H9 (cell line): ENCODE data around the gene SETD1A. TPM values are rescaled to one million over a fixed set of nuclear protein-coding genes. Genes with fewer than 3 reads are reported as not detected.

Source experiments
- DNase-seq: peaks from one replicate; pipeline ENCODE4 v3.0.0-alpha.2; 2017
- H2AFZ ChIP-seq: one replicate; pipeline ENCODE4 v1.6.1; 2013; ENCODE audit warnings: mild to moderate bottlenecking, low read length, control low read depth, moderate library complexity
- H2AK5ac ChIP-seq: 2 replicates; pipeline ENCODE4 v1.6.1; 2013; ENCODE audit warnings: low read length, control low read depth, mixed read lengths; ENCODE audit not compliant: insufficient read length
- H2BK120ac ChIP-seq: one replicate; pipeline ENCODE4 v1.6.1; 2013; ENCODE audit warnings: low read depth, mild to moderate bottlenecking, low read length, control low read depth, inconsistent platforms; ENCODE audit not compliant: poor library complexity, severe bottlenecking
- H2BK12ac ChIP-seq: 2 replicates; pipeline ENCODE4 v1.6.1; 2013; ENCODE audit warnings: low read length, control low read depth, mixed read lengths, low read depth; ENCODE audit not compliant: insufficient read length
- H2BK15ac ChIP-seq: 2 replicates; pipeline ENCODE4 v1.6.1; 2013; ENCODE audit warnings: low read depth, low read length, control low read depth
- H2BK20ac ChIP-seq: one replicate; pipeline ENCODE4 v1.6.1; 2013; ENCODE audit warnings: low read depth, mild to moderate bottlenecking, low read length, control low read depth, inconsistent platforms; ENCODE audit not compliant: poor library complexity, severe bottlenecking
- H2BK5ac ChIP-seq: 2 replicates; pipeline ENCODE4 v1.6.1; 2013; ENCODE audit warnings: low read length, control low read depth, mixed read lengths; ENCODE audit not compliant: insufficient read length
- H3K14ac ChIP-seq: 2 replicates; pipeline ENCODE4 v1.6.1; 2013; ENCODE audit warnings: low read length, control low read depth; ENCODE audit not compliant: insufficient read depth
- H3K18ac ChIP-seq: 2 replicates; pipeline ENCODE4 v1.6.1; 2013; ENCODE audit warnings: low read depth, mild to moderate bottlenecking, mixed read lengths, low read length, control low read depth; ENCODE audit not compliant: insufficient read length
- H3K23ac ChIP-seq: 2 replicates; pipeline ENCODE4 v1.6.1; 2013; ENCODE audit warnings: low read length, control low read depth, mixed read lengths, low read depth; ENCODE audit not compliant: insufficient read length
- H3K23me2 ChIP-seq: 2 replicates; pipeline ENCODE4 v1.6.1; 2013; ENCODE audit warnings: low read depth, mild to moderate bottlenecking, mixed read lengths, low read length, control low read depth; ENCODE audit not compliant: insufficient read length, poor library complexity, severe bottlenecking
- H3K27ac ChIP-seq: 2 replicates; pipeline ENCODE4 v1.5.1; 2013; ENCODE audit warnings: low read length, control low read depth, mixed read lengths, low read depth; ENCODE audit not compliant: insufficient read length
- H3K27me3 ChIP-seq: 2 replicates; pipeline ENCODE4 v1.6.1; 2013; ENCODE audit warnings: low read length, control low read depth, inconsistent platforms; ENCODE audit not compliant: insufficient read depth
- H3K4ac ChIP-seq: 2 replicates; pipeline ENCODE4 v1.6.1; 2013; ENCODE audit warnings: low read depth, mild to moderate bottlenecking, control low read depth, inconsistent platforms, low read length, moderate library complexity
- H3K4me1 ChIP-seq: 2 replicates; pipeline ENCODE4 v1.6.1; 2013; ENCODE audit warnings: low read length, control low read depth, inconsistent platforms; ENCODE audit not compliant: insufficient read depth
- H3K4me2 ChIP-seq: 2 replicates; pipeline ENCODE4 v1.6.1; 2013; ENCODE audit warnings: low read length, control low read depth, mixed read lengths; ENCODE audit not compliant: insufficient read length, insufficient read depth
- H3K56ac ChIP-seq: 2 replicates; pipeline ENCODE4 v1.6.1; 2013; ENCODE audit warnings: low read depth, mild to moderate bottlenecking, mixed read lengths, low read length, control low read depth; ENCODE audit not compliant: insufficient read length
- H3K79me1 ChIP-seq: 2 replicates; pipeline ENCODE4 v1.6.1; 2013; ENCODE audit warnings: low read depth, mild to moderate bottlenecking, moderate library complexity, low read length, control low read depth, inconsistent platforms; ENCODE audit not compliant: insufficient read depth, poor library complexity, severe bottlenecking
- H3K79me2 ChIP-seq: 2 replicates; pipeline ENCODE4 v1.6.1; 2013; ENCODE audit warnings: low read length, control low read depth, inconsistent platforms; ENCODE audit not compliant: insufficient read depth
- H3K9ac ChIP-seq: 2 replicates; pipeline ENCODE4 v1.6.1; 2013; ENCODE audit warnings: low read length, control low read depth, mixed read lengths; ENCODE audit not compliant: insufficient read length; ENCODE audit errors: extremely low read depth
- H3K9me3 ChIP-seq: one replicate; pipeline ENCODE4 v1.6.1; 2013; ENCODE audit warnings: low read depth, low read length, inconsistent platforms; ENCODE audit not compliant: control insufficient read depth
- H3T11ph ChIP-seq: one replicate; pipeline ENCODE4 v1.6.1; 2013; ENCODE audit warnings: mild to moderate bottlenecking, low read length, control low read depth, inconsistent platforms
- H4K20me1 ChIP-seq: one replicate; pipeline ENCODE4 v1.6.1; 2013; ENCODE audit not compliant: control insufficient read depth, insufficient read length, insufficient read depth
- H4K5ac ChIP-seq: 2 replicates; pipeline ENCODE4 v1.6.1; 2013; ENCODE audit warnings: low read depth, mild to moderate bottlenecking, mixed read lengths, low read length, control low read depth; ENCODE audit not compliant: insufficient read length
- H4K8ac ChIP-seq: replicated peaks from 2 replicates; pipeline ENCODE4 v1.6.1; 2013; ENCODE audit warnings: low read length, control low read depth, mixed read lengths, low read depth; ENCODE audit not compliant: insufficient read length
- H4K91ac ChIP-seq: 2 replicates; pipeline ENCODE4 v1.6.1; 2013; ENCODE audit warnings: low read depth, mild to moderate bottlenecking, moderate library complexity, mixed read lengths, low read length, control low read depth; ENCODE audit not compliant: insufficient read length
- H3K27ac Mint-ChIP-seq, 3 experiments: 2 replicates in 2 of 3; 3 replicates in 1 of 3; pipeline ENCODE4 v1.8.0; 2020 to 2021; ENCODE audit warnings: mixed read lengths in 3 of 3, mild to moderate bottlenecking in 1 of 3, moderate library complexity in 1 of 3
- H3K27me3 Mint-ChIP-seq: 2 replicates; pipeline ENCODE4 v1.8.0; 2021; ENCODE audit warnings: low read depth, mild to moderate bottlenecking, moderate library complexity, mixed read lengths
- H3K36me3 Mint-ChIP-seq, 3 experiments: 2 replicates in 2 of 3; 3 replicates in 1 of 3; pipeline ENCODE4 v1.8.0; 2020 to 2021; ENCODE audit warnings: low read depth in 3 of 3, mixed read lengths in 3 of 3; ENCODE audit not compliant: insufficient read depth in 1 of 3
- H3K4me1 Mint-ChIP-seq, 2 experiments: 2 replicates each; pipeline ENCODE4 v1.8.0; 2020; ENCODE audit warnings: mixed read lengths in 2 of 2
- H3K4me3 Mint-ChIP-seq, 2 experiments: 2 replicates in 1 of 2; 3 replicates in 1 of 2; pipeline ENCODE4 v1.8.0; 2020 to 2021; ENCODE audit warnings: mild to moderate bottlenecking in 2 of 2, mixed read lengths in 2 of 2, moderate library complexity in 1 of 2
- H3K9me3 Mint-ChIP-seq, 2 experiments: 2 replicates in 1 of 2; 3 replicates in 1 of 2; pipeline ENCODE4 v1.8.0; 2020; ENCODE audit warnings: mild to moderate bottlenecking in 2 of 2, mixed read lengths in 2 of 2, moderate library complexity in 1 of 2
- WGBS: extraction: QIAGEN DNeasy Blood & Tissue Kit; methylation state at CpG from one replicate; pipeline ENCODE4 v1.1.7; 2013; ENCODE audit warnings: missing lambda C conversion rate, low lambda C conversion rate, mixed read lengths; ENCODE audit not compliant: insufficient read length; ENCODE audit errors: extremely low coverage; 5-methylcytosine and 5-hydroxymethylcytosine counted together
- total RNA-seq: library from RNA; stranded (reverse); gene quantifications from 2 replicates; pipeline ENCODE4 v1.2.1, GENCODE V29; 2021
- TF ChIP-seq, protein P1 (sequence below): fragments of 200-600 bp; sonication (generic); conservative IDR thresholded peaks from 3 replicates; pipeline ENCODE4 v1.8.0; 2021; ENCODE audit warnings: antibody characterized with exemption, mild to moderate bottlenecking

SETD1A gene
- total RNA-seq, 1 experiment from 2014 or later = 36.9 TPM

DNA sequence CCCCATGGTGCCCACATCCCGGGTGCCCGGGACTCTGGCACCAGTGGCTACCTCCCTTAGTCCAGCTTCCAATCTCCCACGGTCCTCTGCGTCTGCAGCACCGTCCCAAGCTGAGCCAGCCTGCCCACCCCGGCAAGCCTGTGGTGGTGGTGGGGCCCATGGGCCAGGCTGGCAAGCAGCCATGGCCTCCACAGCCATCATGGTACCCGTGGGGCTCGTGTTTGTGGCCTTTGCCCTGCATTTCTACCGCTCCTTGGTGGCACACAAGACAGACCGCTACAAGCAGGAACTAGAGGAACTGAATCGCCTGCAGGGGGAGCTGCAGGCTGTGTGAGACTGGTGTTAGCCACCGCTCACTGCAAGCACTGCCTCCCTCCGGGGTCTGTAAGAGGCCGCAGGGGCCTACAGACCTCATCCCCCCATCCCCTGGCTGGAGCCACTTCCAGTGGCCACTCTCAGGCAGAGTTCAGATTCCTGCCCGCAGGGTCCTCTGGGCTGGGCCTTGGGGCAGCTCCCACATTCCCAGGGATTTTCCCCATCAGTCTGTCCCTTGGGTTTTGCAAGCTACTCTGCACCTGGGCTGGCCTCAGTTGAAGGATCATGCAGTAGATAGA lies 3.9 kb upstream of the SETD1A start:
- H3K27ac ChIP-seq = no peak overlapping the region
- no peaks in the 10 kb centered on the region for H4K20me1 ChIP-seq
- peak overlapping the region in 1 of 3 experiments; percentile 85; a peak in 1 of 7 replicates for H3K27ac Mint-ChIP-seq

More for the DNA sequence above, 3.9 kb upstream of the SETD1A start:
- no peak overlapping the region for H3K23ac ChIP-seq
- no peak overlapping the region for H3K9ac ChIP-seq
- H2BK15ac ChIP-seq = no peak overlapping the region
- no peak overlapping the region for H4K5ac ChIP-seq
- H3K4me3 Mint-ChIP-seq = peak overlapping the region in 1 of 2 experiments; percentile 46; a peak in 1 of 5 replicates
- H3K79me2 ChIP-seq = no peaks in the 10 kb centered on the region; the same call in 1 of the 2 replicates
- no peaks in the 10 kb centered on the region for H3K9me3 ChIP-seq
- WGBS = no CpG with 5 or more reads among the region's 15 CpGs
- no peaks in the 10 kb centered on the region for H3K79me1 ChIP-seq
- no peak overlapping the region for H4K91ac ChIP-seq
- H3K36me3 Mint-ChIP-seq = peaks cover 0 to 4% (median 0%) of the 10 kb centered on the region in 3 experiments; a peak in 3 of 7 replicates
- H3K4me2 ChIP-seq = no peak overlapping the region
- no peaks in the 10 kb centered on the region for H3K9me3 Mint-ChIP-seq
- no peak overlapping the region for H3T11ph ChIP-seq
- no peak overlapping the region for H2BK12ac ChIP-seq
- H3K4me1 ChIP-seq = no peaks in the 10 kb centered on the region
- peak; percentile 93 for DNase-seq
- no peak overlapping the region for H2BK20ac ChIP-seq
- TF ChIP-seq, protein P1, sequence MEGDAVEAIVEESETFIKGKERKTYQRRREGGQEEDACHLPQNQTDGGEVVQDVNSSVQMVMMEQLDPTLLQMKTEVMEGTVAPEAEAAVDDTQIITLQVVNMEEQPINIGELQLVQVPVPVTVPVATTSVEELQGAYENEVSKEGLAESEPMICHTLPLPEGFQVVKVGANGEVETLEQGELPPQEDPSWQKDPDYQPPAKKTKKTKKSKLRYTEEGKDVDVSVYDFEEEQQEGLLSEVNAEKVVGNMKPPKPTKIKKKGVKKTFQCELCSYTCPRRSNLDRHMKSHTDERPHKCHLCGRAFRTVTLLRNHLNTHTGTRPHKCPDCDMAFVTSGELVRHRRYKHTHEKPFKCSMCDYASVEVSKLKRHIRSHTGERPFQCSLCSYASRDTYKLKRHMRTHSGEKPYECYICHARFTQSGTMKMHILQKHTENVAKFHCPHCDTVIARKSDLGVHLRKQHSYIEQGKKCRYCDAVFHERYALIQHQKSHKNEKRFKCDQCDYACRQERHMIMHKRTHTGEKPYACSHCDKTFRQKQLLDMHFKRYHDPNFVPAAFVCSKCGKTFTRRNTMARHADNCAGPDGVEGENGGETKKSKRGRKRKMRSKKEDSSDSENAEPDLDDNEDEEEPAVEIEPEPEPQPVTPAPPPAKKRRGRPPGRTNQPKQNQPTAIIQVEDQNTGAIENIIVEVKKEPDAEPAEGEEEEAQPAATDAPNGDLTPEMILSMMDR = peak; percentile 87
- no peak overlapping the region for H2AK5ac ChIP-seq
- no peak overlapping the region for H3K56ac ChIP-seq
- H2AFZ ChIP-seq = no peak overlapping the region
- no peak overlapping the region for H3K14ac ChIP-seq
- H3K18ac ChIP-seq = no peak overlapping the region
- H4K8ac ChIP-seq = no peak overlapping the region
- H3K4ac ChIP-seq = no peak overlapping the region
- no peak overlapping the region for H2BK120ac ChIP-seq
- H3K27me3 ChIP-seq = no peaks in the 10 kb centered on the region
- peaks cover 18 to 20% of the 10 kb centered on the region in 2 experiments for H3K4me1 Mint-ChIP-seq
- peaks cover 4% of the 10 kb centered on the region; the same call in 1 of the 2 replicates for H3K27me3 Mint-ChIP-seq
- H3K23me2 ChIP-seq = peaks cover 9% of the 10 kb centered on the region
- no peak overlapping the region for H2BK5ac ChIP-seq
